ENCODE measurements around the gene BRCA2. TPM values are rescaled to one million over a fixed set of nuclear protein-coding genes. Genes with fewer than 3 reads are reported as not detected.

The BRCA2 gene
- total RNA-seq, 2 donors from 2014 or later = 2.9 to 4.8 TPM

- Mint-ChIP-seq H3K27me3 (no peaks in the 10 kb centered on the region), H3K27ac (no peak overlapping the region), H3K36me3 (ENCODE audit: low read depth) (no peaks in the 10 kb centered on the region), H3K4me1 (peaks cover 4% of the 10 kb centered on the region), H3K4me3 (no peak overlapping the region)
- ATAC-seq (no peak), DNase-seq (no peak)
- H3K9me3 ChIP-seq (ENCODE audit: control insufficient read depth, low read length, poor library complexity, severe bottlenecking) = no peaks in the 10 kb centered on the region
Observed at GRCh38 chr13:32383836-32384618, 68.7 kb downstream of the BRCA2 start.

GRCh38 chr13:32384702-32385101 is 69.4 kb downstream of the BRCA2 start:
- DNase-seq (no peak), ATAC-seq (no peak)
- Mint-ChIP-seq H3K36me3 (ENCODE audit: low read depth) (no peaks in the 10 kb centered on the region), H3K4me1 (peaks cover 4% of the 10 kb centered on the region), H3K4me3 (no peak overlapping the region), H3K27me3 (no peaks in the 10 kb centered on the region), H3K27ac (no peak overlapping the region)
- no peaks in the 10 kb centered on the region for H3K9me3 ChIP-seq (ENCODE audit: control insufficient read depth, low read length, poor library complexity, severe bottlenecking)

GRCh38 chr13:32385410-32385809 is 70.1 kb downstream of the BRCA2 start:
- Mint-ChIP-seq H3K4me1 (peaks cover 5% of the 10 kb centered on the region), H3K4me3 (no peak overlapping the region), H3K36me3 (ENCODE audit: low read depth) (no peaks in the 10 kb centered on the region), H3K27ac (no peak overlapping the region), H3K27me3 (no peaks in the 10 kb centered on the region)
- no peak for ATAC-seq
- DNase-seq = no peak
- no peaks in the 10 kb centered on the region for H3K9me3 ChIP-seq (ENCODE audit: control insufficient read depth, low read length, poor library complexity, severe bottlenecking)

- DNase-seq (no peak), ATAC-seq (no peak)
- Mint-ChIP-seq H3K36me3 (ENCODE audit: low read depth) (no peaks in the 10 kb centered on the region), H3K4me3 (no peak overlapping the region), H3K27ac (no peak overlapping the region), H3K4me1 (peaks cover 16% of the 10 kb centered on the region), H3K27me3 (no peaks in the 10 kb centered on the region)
- no peaks in the 10 kb centered on the region for H3K9me3 ChIP-seq (ENCODE audit: control insufficient read depth, low read length, poor library complexity, severe bottlenecking)
Observed at GRCh38 chr13:32390048-32390447, 74.7 kb downstream of the BRCA2 start.

GRCh38 chr13:32390484-32390883 is 75.2 kb downstream of the BRCA2 start:
- H3K27me3 Mint-ChIP-seq = no peaks in the 10 kb centered on the region
- no peaks in the 10 kb centered on the region for H3K9me3 ChIP-seq (ENCODE audit: control insufficient read depth, low read length, poor library complexity, severe bottlenecking)
- H3K4me1 Mint-ChIP-seq = peaks cover 16% of the 10 kb centered on the region
- ATAC-seq = no peak
- no peak overlapping the region for H3K4me3 Mint-ChIP-seq
- H3K36me3 Mint-ChIP-seq (ENCODE audit: low read depth) = no peaks in the 10 kb centered on the region
- no peak overlapping the region for H3K27ac Mint-ChIP-seq
- DNase-seq = no peak

GRCh38 chr13:32391101-32391619 is 75.9 kb downstream of the BRCA2 start:
- ATAC-seq = no peak
- Mint-ChIP-seq H3K27me3 (no peaks in the 10 kb centered on the region), H3K36me3 (ENCODE audit: low read depth) (no peaks in the 10 kb centered on the region), H3K4me1 (peaks cover 16% of the 10 kb centered on the region), H3K27ac (no peak overlapping the region), H3K4me3 (no peak overlapping the region)
- no peak for DNase-seq
- no peaks in the 10 kb centered on the region for H3K9me3 ChIP-seq (ENCODE audit: control insufficient read depth, low read length, poor library complexity, severe bottlenecking)

GRCh38 chr13:32403108-32403507 is 87.8 kb downstream of the BRCA2 start:
- Mint-ChIP-seq H3K4me3 (no peak overlapping the region), H3K27ac (no peak overlapping the region), H3K4me1 (peaks cover 2% of the 10 kb centered on the region), H3K27me3 (no peaks in the 10 kb centered on the region), H3K36me3 (ENCODE audit: low read depth) (no peaks in the 10 kb centered on the region)
- ATAC-seq (no peak), DNase-seq (no peak)
- no peaks in the 10 kb centered on the region for H3K9me3 ChIP-seq (ENCODE audit: control insufficient read depth, low read length, poor library complexity, severe bottlenecking)

- DNase-seq (no peak), ATAC-seq (no peak)
- peaks cover 5% of the 10 kb centered on the region for H3K36me3 Mint-ChIP-seq (ENCODE audit: low read depth)
- peak overlapping the region; percentile 84 for H3K27ac Mint-ChIP-seq
- H3K9me3 ChIP-seq (ENCODE audit: control insufficient read depth, low read length, poor library complexity, severe bottlenecking) = no peaks in the 10 kb centered on the region
- no peaks in the 10 kb centered on the region for H3K27me3 Mint-ChIP-seq
- peak overlapping the region; percentile 84 for H3K4me3 Mint-ChIP-seq
- peaks cover 20% of the 10 kb centered on the region for H3K4me1 Mint-ChIP-seq
Observed at GRCh38 chr13:32407854-32408253, 92.5 kb downstream of the BRCA2 start.

- H3K4me3 Mint-ChIP-seq = peak overlapping the region; percentile 84
- peak overlapping the region; percentile 84 for H3K27ac Mint-ChIP-seq
- DNase-seq (no peak), ATAC-seq (no peak)
- H3K36me3 Mint-ChIP-seq (ENCODE audit: low read depth) = peaks cover 5% of the 10 kb centered on the region
- no peaks in the 10 kb centered on the region for H3K9me3 ChIP-seq (ENCODE audit: control insufficient read depth, low read length, poor library complexity, severe bottlenecking)
- H3K4me1 Mint-ChIP-seq = peaks cover 20% of the 10 kb centered on the region
- H3K27me3 Mint-ChIP-seq = no peaks in the 10 kb centered on the region
Observed at GRCh38 chr13:32408296-32409000, 93.1 kb downstream of the BRCA2 start.

- DNase-seq (no peak), ATAC-seq (no peak)
- peak overlapping the region; percentile 25 for H3K4me3 Mint-ChIP-seq
- H3K27me3 Mint-ChIP-seq = no peaks in the 10 kb centered on the region
- H3K27ac Mint-ChIP-seq = peak overlapping the region; percentile 84
- peaks cover 20% of the 10 kb centered on the region for H3K4me1 Mint-ChIP-seq
- no peaks in the 10 kb centered on the region for H3K9me3 ChIP-seq (ENCODE audit: control insufficient read depth, low read length, poor library complexity, severe bottlenecking)
- H3K36me3 Mint-ChIP-seq (ENCODE audit: low read depth) = peaks cover 5% of the 10 kb centered on the region
Observed at GRCh38 chr13:32409001-32409313, 93.6 kb downstream of the BRCA2 start.

- ATAC-seq (no peak), DNase-seq (no peak)
- Mint-ChIP-seq H3K27me3 (no peaks in the 10 kb centered on the region), H3K36me3 (ENCODE audit: low read depth) (peaks cover 5% of the 10 kb centered on the region), H3K27ac (peak overlapping the region; percentile 84), H3K4me1 (peaks cover 20% of the 10 kb centered on the region), H3K4me3 (no peak overlapping the region)
- H3K9me3 ChIP-seq (ENCODE audit: control insufficient read depth, low read length, poor library complexity, severe bottlenecking) = no peaks in the 10 kb centered on the region
Observed at GRCh38 chr13:32409561-32410421, 94.5 kb downstream of the BRCA2 start.

GRCh38 chr13:32413284-32413683 is 98.0 kb downstream of the BRCA2 start:
- no peaks in the 10 kb centered on the region for H3K27me3 Mint-ChIP-seq
- H3K9me3 ChIP-seq (ENCODE audit: control insufficient read depth, low read length, poor library complexity, severe bottlenecking) = no peaks in the 10 kb centered on the region
- no peak for DNase-seq
- H3K27ac Mint-ChIP-seq = peak overlapping the region; percentile 63
- H3K4me1 Mint-ChIP-seq = peaks cover 25% of the 10 kb centered on the region
- no peak for ATAC-seq
- H3K4me3 Mint-ChIP-seq = no peak overlapping the region
- peaks cover 7% of the 10 kb centered on the region for H3K36me3 Mint-ChIP-seq (ENCODE audit: low read depth)

GRCh38 chr13:32414580-32414979 is 99.3 kb downstream of the BRCA2 start:
- peak overlapping the region; percentile 63 for H3K27ac Mint-ChIP-seq

More at GRCh38 chr13:32414580-32414979, 99.3 kb downstream of the BRCA2 start:
- DNase-seq (no peak), ATAC-seq (no peak)
- Mint-ChIP-seq H3K36me3 (ENCODE audit: low read depth) (peaks cover 9% of the 10 kb centered on the region), H3K4me1 (peaks cover 21% of the 10 kb centered on the region), H3K4me3 (no peak overlapping the region), H3K27me3 (no peaks in the 10 kb centered on the region)
- H3K9me3 ChIP-seq (ENCODE audit: control insufficient read depth, low read length, poor library complexity, severe bottlenecking) = no peaks in the 10 kb centered on the region

Data from T-helper 17 cell (primary cell).